ENCODE data around the gene DUOX1. TPM values are rescaled to one million over a fixed set of nuclear protein-coding genes. Genes with fewer than 3 reads are reported as not detected.

Gene DUOX1
- total and polyA plus RNA-seq, 2 donors (not counting 1 experiment from before 2014, with no cell fraction given): not detected

DNA sequence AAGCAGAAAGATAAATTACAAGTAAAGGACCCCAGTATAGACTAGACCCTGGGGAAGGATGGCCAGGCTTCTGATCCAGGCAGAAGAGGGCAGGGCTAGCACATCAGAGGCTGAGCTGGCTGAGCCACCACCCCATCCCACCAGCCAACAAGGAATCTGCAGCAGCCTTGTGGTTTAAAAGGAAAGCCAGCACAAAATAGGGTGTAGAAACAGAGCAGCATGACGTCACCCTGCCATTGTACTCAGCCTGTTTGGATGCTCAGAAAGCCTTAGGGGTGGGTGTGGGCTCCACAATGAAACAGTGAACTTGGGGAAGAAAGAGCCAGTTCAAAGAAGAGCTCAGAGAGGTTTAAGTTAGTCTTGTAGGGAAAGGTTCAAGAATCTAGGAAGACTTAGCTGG is 28.2 kb downstream of the DUOX1 start:
- peaks cover 5% of the 10 kb centered on the region for H3K4me1 ChIP-seq (ENCODE audit: control insufficient read depth, extremely low read depth, insufficient read depth, low read length)
- H3K79me2 ChIP-seq (ENCODE audit: control insufficient read depth, insufficient read depth, low read length): no peaks in the 10 kb centered on the region
- no peak overlapping the region for H3K4me3 ChIP-seq (replicated peaks in 1 of 4; ENCODE audit: control extremely low read depth in 1 of 4, insufficient read depth in 1 of 4, low read depth in 3 of 4, low read length in 4 of 4)
- no peak overlapping the region for H3K9ac ChIP-seq (ENCODE audit: insufficient read depth, low read length)
- H2AFZ ChIP-seq (ENCODE audit: low read length): no peak overlapping the region
- H3K27me3 ChIP-seq (ENCODE audit: control insufficient read depth, insufficient read depth, low read length): no peaks in the 10 kb centered on the region
- no peaks in the 10 kb centered on the region for H4K20me1 ChIP-seq (ENCODE audit: control insufficient read depth, extremely low read depth, insufficient read depth, low read length)
- H3K27ac ChIP-seq (ENCODE audit: insufficient read depth, low read length): no peak overlapping the region
- no peak overlapping the region for H3K4me2 ChIP-seq (ENCODE audit: extremely low read depth, insufficient read depth, low read length)
- peak; percentile 69 to 93 for DNase-seq (ENCODE audit: low read depth in 2 of 2)
- H3K36me3 ChIP-seq (ENCODE audit: control insufficient read depth, insufficient read depth, low read length): no peaks in the 10 kb centered on the region
- TF ChIP-seq, protein P1, sequence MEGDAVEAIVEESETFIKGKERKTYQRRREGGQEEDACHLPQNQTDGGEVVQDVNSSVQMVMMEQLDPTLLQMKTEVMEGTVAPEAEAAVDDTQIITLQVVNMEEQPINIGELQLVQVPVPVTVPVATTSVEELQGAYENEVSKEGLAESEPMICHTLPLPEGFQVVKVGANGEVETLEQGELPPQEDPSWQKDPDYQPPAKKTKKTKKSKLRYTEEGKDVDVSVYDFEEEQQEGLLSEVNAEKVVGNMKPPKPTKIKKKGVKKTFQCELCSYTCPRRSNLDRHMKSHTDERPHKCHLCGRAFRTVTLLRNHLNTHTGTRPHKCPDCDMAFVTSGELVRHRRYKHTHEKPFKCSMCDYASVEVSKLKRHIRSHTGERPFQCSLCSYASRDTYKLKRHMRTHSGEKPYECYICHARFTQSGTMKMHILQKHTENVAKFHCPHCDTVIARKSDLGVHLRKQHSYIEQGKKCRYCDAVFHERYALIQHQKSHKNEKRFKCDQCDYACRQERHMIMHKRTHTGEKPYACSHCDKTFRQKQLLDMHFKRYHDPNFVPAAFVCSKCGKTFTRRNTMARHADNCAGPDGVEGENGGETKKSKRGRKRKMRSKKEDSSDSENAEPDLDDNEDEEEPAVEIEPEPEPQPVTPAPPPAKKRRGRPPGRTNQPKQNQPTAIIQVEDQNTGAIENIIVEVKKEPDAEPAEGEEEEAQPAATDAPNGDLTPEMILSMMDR (conservative IDR thresholded peaks at IDR 0.05 in 1 of 2, IDR thresholded peaks at IDR 0.05 in 1 of 2; ENCODE audit: low read depth in 1 of 2, low read length in 2 of 2): no peak
- TF ChIP-seq EZH2 (IDR thresholded peaks at IDR 0.05; ENCODE audit: low read length, missing control alignments): no peak
- no peaks in the 10 kb centered on the region for H3K9me3 ChIP-seq (ENCODE audit: control insufficient read depth, insufficient read depth, low read depth, low read length)

DNA sequence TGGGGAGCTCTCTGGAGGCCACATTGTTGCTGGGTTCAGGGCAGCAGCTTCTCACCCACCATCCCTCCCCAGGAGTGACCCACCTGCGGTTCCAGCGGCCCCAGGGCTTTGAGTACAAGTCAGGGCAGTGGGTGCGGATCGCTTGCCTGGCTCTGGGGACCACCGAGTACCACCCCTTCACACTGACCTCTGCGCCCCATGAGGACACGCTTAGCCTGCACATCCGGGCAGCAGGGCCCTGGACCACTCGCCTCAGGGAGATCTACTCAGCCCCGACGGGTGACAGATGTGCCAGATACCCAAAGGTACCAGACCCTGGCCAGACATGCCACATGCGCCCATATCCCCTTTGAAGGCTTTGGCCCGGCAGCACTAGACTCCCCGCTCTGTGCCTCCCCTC is 31.9 kb downstream of the DUOX1 start:
- H3K9me3 ChIP-seq (ENCODE audit: control insufficient read depth, insufficient read depth, low read depth, low read length): no peaks in the 10 kb centered on the region
- no peak overlapping the region for H3K27ac ChIP-seq (ENCODE audit: insufficient read depth, low read length)

DNA sequence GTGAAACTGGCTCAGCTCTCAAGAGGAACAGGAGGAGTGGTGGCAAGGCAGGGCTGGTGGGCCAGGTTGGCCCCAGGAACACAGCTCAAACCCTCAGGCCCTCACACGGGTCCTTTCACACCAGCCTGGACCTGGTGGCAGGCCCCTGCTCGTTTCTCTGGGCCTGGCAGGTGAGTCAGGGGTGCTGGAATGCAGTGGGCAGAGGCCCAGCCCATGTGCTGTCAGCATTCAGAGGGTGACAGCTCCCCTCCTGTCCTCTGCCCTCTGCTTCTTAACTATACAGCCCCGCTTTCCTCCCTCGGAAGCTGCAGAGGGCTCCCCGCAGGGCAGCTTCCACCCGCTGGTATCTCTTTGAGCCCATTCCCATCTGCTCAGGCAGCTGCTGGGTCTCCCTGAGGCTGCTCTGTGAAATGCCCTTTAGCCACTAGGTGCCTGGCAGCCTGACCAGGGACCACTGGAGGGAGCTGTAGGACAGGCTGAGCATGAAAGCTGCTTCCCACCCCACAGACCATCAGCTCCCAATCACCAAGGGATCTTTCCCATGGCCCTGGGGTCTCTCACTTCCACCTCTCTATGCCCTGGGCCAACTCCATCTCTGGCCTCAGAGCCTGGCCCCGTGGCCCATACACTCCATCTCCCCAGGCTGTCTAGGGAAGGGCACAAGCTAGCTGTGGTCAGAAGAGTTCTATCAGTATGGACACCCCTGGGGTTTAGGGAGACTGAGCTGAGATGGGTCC is 33.1 kb downstream of the DUOX1 start:
- Histone ChIP-seq H3K27ac (ENCODE audit: insufficient read depth, low read length) (peak overlapping the region; percentile 25), H3K27me3 (ENCODE audit: control insufficient read depth, insufficient read depth, low read length) (no peaks in the 10 kb centered on the region), H3K4me2 (ENCODE audit: extremely low read depth, insufficient read depth, low read length) (peak overlapping the region; percentile 52), H3K4me3 (replicated peaks in 1 of 4; ENCODE audit: control extremely low read depth in 1 of 4, insufficient read depth in 1 of 4, low read depth in 3 of 4, low read length in 4 of 4) (no peak overlapping the region), H3K9ac (ENCODE audit: insufficient read depth, low read length) (no peak overlapping the region), H3K36me3 (ENCODE audit: control insufficient read depth, insufficient read depth, low read length) (no peaks in the 10 kb centered on the region), H3K4me1 (ENCODE audit: control insufficient read depth, extremely low read depth, insufficient read depth, low read length) (peaks cover 10% of the 10 kb centered on the region), H4K20me1 (ENCODE audit: control insufficient read depth, extremely low read depth, insufficient read depth, low read length) (no peaks in the 10 kb centered on the region), H2AFZ (ENCODE audit: low read length) (no peak overlapping the region), H3K79me2 (ENCODE audit: control insufficient read depth, insufficient read depth, low read length) (no peaks in the 10 kb centered on the region), H3K9me3 (ENCODE audit: control insufficient read depth, insufficient read depth, low read depth, low read length) (no peaks in the 10 kb centered on the region)
- TF ChIP-seq, protein P1 (conservative IDR thresholded peaks at IDR 0.05 in 1 of 2, IDR thresholded peaks at IDR 0.05 in 1 of 2; ENCODE audit: low read depth in 1 of 2, low read length in 2 of 2): peak; percentile 94 to 99
- TF ChIP-seq EZH2 (IDR thresholded peaks at IDR 0.05; ENCODE audit: low read length, missing control alignments): no peak
- DNase-seq (ENCODE audit: low read depth in 2 of 2): peak; percentile 73 to 85

More for the DNA sequence above, 31.9 kb downstream of the DUOX1 start:
- H3K9ac ChIP-seq (ENCODE audit: insufficient read depth, low read length): no peak overlapping the region
- no peak overlapping the region for H3K4me2 ChIP-seq (ENCODE audit: extremely low read depth, insufficient read depth, low read length)
- H2AFZ ChIP-seq (ENCODE audit: low read length): no peak overlapping the region
- no peaks in the 10 kb centered on the region for H3K79me2 ChIP-seq (ENCODE audit: control insufficient read depth, insufficient read depth, low read length)
- no peak for DNase-seq (ENCODE audit: low read depth in 2 of 2)
- no peaks in the 10 kb centered on the region for H3K27me3 ChIP-seq (ENCODE audit: control insufficient read depth, insufficient read depth, low read length)
- TF ChIP-seq, protein P1 (conservative IDR thresholded peaks at IDR 0.05 in 1 of 2, IDR thresholded peaks at IDR 0.05 in 1 of 2; ENCODE audit: low read depth in 1 of 2, low read length in 2 of 2): no peak
- no peak for TF ChIP-seq EZH2 (IDR thresholded peaks at IDR 0.05; ENCODE audit: low read length, missing control alignments)
- H4K20me1 ChIP-seq (ENCODE audit: control insufficient read depth, extremely low read depth, insufficient read depth, low read length): no peaks in the 10 kb centered on the region
- no peak overlapping the region for H3K4me3 ChIP-seq (replicated peaks in 1 of 4; ENCODE audit: control extremely low read depth in 1 of 4, insufficient read depth in 1 of 4, low read depth in 3 of 4, low read length in 4 of 4)
- H3K4me1 ChIP-seq (ENCODE audit: control insufficient read depth, extremely low read depth, insufficient read depth, low read length): peaks cover 10% of the 10 kb centered on the region
- no peaks in the 10 kb centered on the region for H3K36me3 ChIP-seq (ENCODE audit: control insufficient read depth, insufficient read depth, low read length)
